ENCODE results near the gene AMBRA1.

AMBRA1 gene

DNA sequence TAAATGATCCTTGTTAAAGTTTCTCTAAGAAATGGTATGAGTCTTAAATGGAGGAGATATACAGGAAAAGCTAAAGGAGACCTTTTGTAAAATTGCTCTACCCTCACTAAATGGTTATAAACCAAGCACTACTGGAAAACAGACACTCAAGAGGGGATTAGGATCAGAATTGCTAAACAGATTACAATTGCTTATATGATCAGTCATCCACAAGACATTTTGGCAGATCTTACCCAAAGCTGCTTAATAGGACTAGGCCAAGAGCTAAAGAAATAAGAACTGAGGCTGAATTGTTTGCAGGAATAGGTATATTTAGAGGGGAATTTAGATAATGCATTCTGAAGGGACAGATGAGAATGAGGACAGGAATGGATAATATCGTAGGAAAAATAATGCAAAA is 13.7 kb upstream of the AMBRA1 start:
- Histone ChIP-seq H3K9ac (ENCODE audit: low read length) (no peak overlapping the region), H3K36me3 (ENCODE audit: control insufficient read depth, insufficient read depth, low read length) (no peaks in the 10 kb centered on the region), H3K27me3 (ENCODE audit: control insufficient read depth, insufficient read depth, low read length) (no peaks in the 10 kb centered on the region), H3K9me3 (ENCODE audit: control insufficient read depth, low read length) (no peaks in the 10 kb centered on the region), H3K4me1 (ENCODE audit: control insufficient read depth, insufficient read depth, low read length) (peaks cover 5% of the 10 kb centered on the region), H3K4me3 (ENCODE audit: low read length) (no peak overlapping the region)

GRCh38 chr11:46604796-46605195 is 11.0 kb upstream of the AMBRA1 start:
- no peak overlapping the region for H3K9ac ChIP-seq (ENCODE audit: low read length)
- H3K27me3 ChIP-seq (ENCODE audit: control insufficient read depth, insufficient read depth, low read length): no peaks in the 10 kb centered on the region
- H3K36me3 ChIP-seq (ENCODE audit: control insufficient read depth, insufficient read depth, low read length): no peaks in the 10 kb centered on the region
- no peak overlapping the region for H3K4me3 ChIP-seq (ENCODE audit: low read length)
- no peaks in the 10 kb centered on the region for H3K9me3 ChIP-seq (ENCODE audit: control insufficient read depth, low read length)
- H3K4me1 ChIP-seq (ENCODE audit: control insufficient read depth, insufficient read depth, low read length): no peaks in the 10 kb centered on the region

GRCh38 chr11:46603704-46604308 is 10.0 kb upstream of the AMBRA1 start:
- Histone ChIP-seq H3K9me3 (ENCODE audit: control insufficient read depth, low read length) (no peaks in the 10 kb centered on the region), H3K36me3 (ENCODE audit: control insufficient read depth, insufficient read depth, low read length) (no peaks in the 10 kb centered on the region), H3K4me1 (ENCODE audit: control insufficient read depth, insufficient read depth, low read length) (no peaks in the 10 kb centered on the region), H3K27me3 (ENCODE audit: control insufficient read depth, insufficient read depth, low read length) (no peaks in the 10 kb centered on the region), H3K4me3 (ENCODE audit: low read length) (no peak overlapping the region), H3K9ac (ENCODE audit: low read length) (no peak overlapping the region)

GRCh38 chr11:46601129-46601528 is 7.3 kb upstream of the AMBRA1 start:
- Histone ChIP-seq H3K27me3 (ENCODE audit: control insufficient read depth, insufficient read depth, low read length) (no peaks in the 10 kb centered on the region), H3K36me3 (ENCODE audit: control insufficient read depth, insufficient read depth, low read length) (no peaks in the 10 kb centered on the region), H3K9ac (ENCODE audit: low read length) (no peak overlapping the region), H3K4me1 (ENCODE audit: control insufficient read depth, insufficient read depth, low read length) (no peaks in the 10 kb centered on the region), H3K4me3 (ENCODE audit: low read length) (no peak overlapping the region), H3K9me3 (ENCODE audit: control insufficient read depth, low read length) (no peaks in the 10 kb centered on the region)

DNA sequence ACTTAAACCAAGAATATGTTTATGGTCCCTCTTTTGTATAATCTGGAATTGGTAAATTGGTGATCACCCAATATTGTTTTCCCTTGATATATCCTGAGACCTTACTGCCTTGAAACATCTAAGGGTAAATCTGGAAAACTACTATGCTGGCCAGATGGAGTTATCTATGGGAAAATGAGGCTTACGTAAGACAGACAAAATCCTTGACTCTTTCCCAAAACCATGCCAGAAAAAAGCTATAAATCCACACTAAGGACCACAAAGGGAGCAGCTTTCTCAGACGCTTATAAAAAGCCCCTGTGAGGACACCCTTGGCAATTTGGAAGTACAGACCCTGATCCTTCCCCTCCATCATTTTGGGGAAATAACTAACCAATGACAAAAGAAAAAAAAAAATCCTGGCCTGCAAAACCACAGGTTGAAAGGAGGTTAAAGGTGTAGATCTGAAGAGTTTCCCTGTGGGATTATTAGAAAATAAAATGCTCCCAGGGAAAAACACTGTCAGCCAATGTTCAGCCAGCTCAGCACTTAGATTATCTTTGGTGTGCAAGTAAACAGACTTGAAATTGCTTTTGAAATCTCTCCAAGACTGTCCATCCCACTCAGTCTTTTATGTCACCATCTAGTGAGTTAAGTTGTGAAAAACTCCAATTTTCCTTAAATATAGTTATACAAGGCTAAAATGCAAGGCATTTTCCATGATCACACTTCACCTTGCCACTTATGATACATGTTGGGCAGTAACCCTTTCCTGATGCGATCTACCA is 6.6 kb upstream of the AMBRA1 start:
- no peaks in the 10 kb centered on the region for H3K9me3 ChIP-seq (ENCODE audit: control insufficient read depth, low read length)
- H3K4me3 ChIP-seq (ENCODE audit: low read length): no peak overlapping the region
- no peak overlapping the region for H3K9ac ChIP-seq (ENCODE audit: low read length)
- H3K36me3 ChIP-seq (ENCODE audit: control insufficient read depth, insufficient read depth, low read length): no peaks in the 10 kb centered on the region
- H3K4me1 ChIP-seq (ENCODE audit: control insufficient read depth, insufficient read depth, low read length): no peaks in the 10 kb centered on the region
- no peaks in the 10 kb centered on the region for H3K27me3 ChIP-seq (ENCODE audit: control insufficient read depth, insufficient read depth, low read length)

- Histone ChIP-seq H3K9ac (ENCODE audit: low read length) (no peak overlapping the region), H3K9me3 (ENCODE audit: control insufficient read depth, low read length) (no peaks in the 10 kb centered on the region), H3K4me1 (ENCODE audit: control insufficient read depth, insufficient read depth, low read length) (peaks cover under 1% of the 10 kb centered on the region), H3K27me3 (ENCODE audit: control insufficient read depth, insufficient read depth, low read length) (no peaks in the 10 kb centered on the region), H3K4me3 (ENCODE audit: low read length) (no peak overlapping the region), H3K36me3 (ENCODE audit: control insufficient read depth, insufficient read depth, low read length) (no peaks in the 10 kb centered on the region)
Measured at GRCh38 chr11:46599340-46600193, 5.7 kb upstream of the AMBRA1 start.

- peaks cover 7% of the 10 kb centered on the region for H3K4me1 ChIP-seq (ENCODE audit: control insufficient read depth, insufficient read depth, low read length)
- no peaks in the 10 kb centered on the region for H3K9me3 ChIP-seq (ENCODE audit: control insufficient read depth, low read length)
- H3K36me3 ChIP-seq (ENCODE audit: control insufficient read depth, insufficient read depth, low read length): no peaks in the 10 kb centered on the region
- no peaks in the 10 kb centered on the region for H3K27me3 ChIP-seq (ENCODE audit: control insufficient read depth, insufficient read depth, low read length)
- no peak overlapping the region for H3K9ac ChIP-seq (ENCODE audit: low read length)
- no peak overlapping the region for H3K4me3 ChIP-seq (ENCODE audit: low read length)
Measured at GRCh38 chr11:46597609-46598219, 3.9 kb upstream of the AMBRA1 start.

GRCh38 chr11:46597155-46597554 is 3.3 kb upstream of the AMBRA1 start:
- no peaks in the 10 kb centered on the region for H3K36me3 ChIP-seq (ENCODE audit: control insufficient read depth, insufficient read depth, low read length)
- peaks cover 13% of the 10 kb centered on the region for H3K4me1 ChIP-seq (ENCODE audit: control insufficient read depth, insufficient read depth, low read length)
- no peak overlapping the region for H3K9ac ChIP-seq (ENCODE audit: low read length)
- no peak overlapping the region for H3K4me3 ChIP-seq (ENCODE audit: low read length)
- H3K9me3 ChIP-seq (ENCODE audit: control insufficient read depth, low read length): no peaks in the 10 kb centered on the region
- no peaks in the 10 kb centered on the region for H3K27me3 ChIP-seq (ENCODE audit: control insufficient read depth, insufficient read depth, low read length)

DNA sequence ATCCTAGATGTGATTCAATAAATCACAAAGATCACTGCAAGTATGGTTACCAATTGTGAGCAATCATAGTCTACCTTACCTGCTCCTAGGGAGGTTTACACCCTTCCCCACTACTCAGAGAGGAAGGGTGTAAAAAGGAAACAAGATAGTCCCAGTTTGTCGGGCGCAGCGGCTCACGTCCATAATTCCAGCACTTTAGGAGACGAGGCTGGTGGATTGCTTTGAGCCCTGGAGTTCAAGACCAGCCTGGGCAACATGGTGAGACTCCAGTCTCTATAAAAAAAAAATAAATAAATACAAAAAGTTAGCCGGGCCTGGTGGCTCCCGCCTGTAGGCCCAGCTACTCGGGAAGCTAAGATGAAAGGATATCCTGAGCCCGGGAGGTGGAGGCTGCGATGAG is 962 bp upstream of the AMBRA1 start:
- no peak overlapping the region for H3K4me3 ChIP-seq (ENCODE audit: low read length)
- peaks cover 25% of the 10 kb centered on the region for H3K4me1 ChIP-seq (ENCODE audit: control insufficient read depth, insufficient read depth, low read length)
- H3K9ac ChIP-seq (ENCODE audit: low read length): no peak overlapping the region

GRCh38 chr11:46594374-46594700 is 514 bp upstream of the AMBRA1 start:
- H3K9me3 ChIP-seq (ENCODE audit: control insufficient read depth, low read length): no peaks in the 10 kb centered on the region
- peak overlapping the region; percentile 80 for H3K9ac ChIP-seq (ENCODE audit: low read length)
- no peak overlapping the region for H3K4me3 ChIP-seq (ENCODE audit: low read length)
- no peaks in the 10 kb centered on the region for H3K36me3 ChIP-seq (ENCODE audit: control insufficient read depth, insufficient read depth, low read length)
- H3K27me3 ChIP-seq (ENCODE audit: control insufficient read depth, insufficient read depth, low read length): no peaks in the 10 kb centered on the region
- peaks cover 25% of the 10 kb centered on the region for H3K4me1 ChIP-seq (ENCODE audit: control insufficient read depth, insufficient read depth, low read length)

More for the DNA sequence above, 962 bp upstream of the AMBRA1 start:
- Histone ChIP-seq H3K27me3 (ENCODE audit: control insufficient read depth, insufficient read depth, low read length) (no peaks in the 10 kb centered on the region), H3K9me3 (ENCODE audit: control insufficient read depth, low read length) (no peaks in the 10 kb centered on the region), H3K36me3 (ENCODE audit: control insufficient read depth, insufficient read depth, low read length) (no peaks in the 10 kb centered on the region)

- Histone ChIP-seq H3K4me1 (ENCODE audit: control insufficient read depth, insufficient read depth, low read length) (peaks cover 29% of the 10 kb centered on the region), H3K9me3 (ENCODE audit: control insufficient read depth, low read length) (no peaks in the 10 kb centered on the region), H3K4me3 (ENCODE audit: low read length) (no peak overlapping the region), H3K36me3 (ENCODE audit: control insufficient read depth, insufficient read depth, low read length) (no peaks in the 10 kb centered on the region), H3K27me3 (ENCODE audit: control insufficient read depth, insufficient read depth, low read length) (no peaks in the 10 kb centered on the region), H3K9ac (ENCODE audit: low read length) (no peak overlapping the region)
Measured at GRCh38 chr11:46590740-46591605, 2.9 kb downstream of the AMBRA1 start.

All from mucosa of stomach (tissue), 1 donor.